ENCODE results near the gene MAD1L1.
"Not testable (repeated sequence)": the region's sequence is repeated elsewhere in the genome, so short reads cannot be mapped to it uniquely, and the experiment has no call there.

Gene MAD1L1

GRCh38 chr7:1840744-1841143, 392.0 kb downstream of the MAD1L1 start:
- not testable (repeated sequence) for DNase-seq

- DNase-seq = no peak
Observed at GRCh38 chr7:1839701-1840100, 393.0 kb downstream of the MAD1L1 start.

- not testable (repeated sequence) for DNase-seq
Observed at GRCh38 chr7:1838911-1839531, 393.7 kb downstream of the MAD1L1 start.

- DNase-seq = not testable (repeated sequence)
Observed at GRCh38 chr7:1838544-1838872, 394.2 kb downstream of the MAD1L1 start.

- not testable (repeated sequence) for DNase-seq
Observed at GRCh38 chr7:1837696-1838543, 394.8 kb downstream of the MAD1L1 start.

- peak; percentile 61 for DNase-seq
Observed at GRCh38 chr7:1831933-1832535, 400.7 kb downstream of the MAD1L1 start.

GRCh38 chr7:1831471-1831870, 401.3 kb downstream of the MAD1L1 start:
- peak; percentile 75 for DNase-seq

GRCh38 chr7:1829668-1830067, 403.1 kb downstream of the MAD1L1 start:
- not testable (repeated sequence) for DNase-seq

GRCh38 chr7:1829111-1829510, 403.6 kb downstream of the MAD1L1 start:
- DNase-seq = no peak

GRCh38 chr7:1828170-1828569, 404.6 kb downstream of the MAD1L1 start:
- not testable (repeated sequence) for DNase-seq

- DNase-seq = not testable (repeated sequence)
Observed at GRCh38 chr7:1827521-1827981, 405.2 kb downstream of the MAD1L1 start.

GRCh38 chr7:1826931-1827330, 405.8 kb downstream of the MAD1L1 start:
- DNase-seq = not testable (repeated sequence)

- DNase-seq = no peak
Observed at GRCh38 chr7:1825897-1826741, 406.6 kb downstream of the MAD1L1 start.

- DNase-seq = not testable (repeated sequence)
Observed at GRCh38 chr7:1825647-1825896, 407.2 kb downstream of the MAD1L1 start.

- not testable (repeated sequence) for DNase-seq
Observed at GRCh38 chr7:1824882-1825646, 407.7 kb downstream of the MAD1L1 start.

GRCh38 chr7:1824151-1824881, 408.4 kb downstream of the MAD1L1 start:
- not testable (repeated sequence) for DNase-seq

GRCh38 chr7:1823376-1824150, 409.2 kb downstream of the MAD1L1 start:
- DNase-seq = no peak

GRCh38 chr7:1819259-1819841, 413.4 kb downstream of the MAD1L1 start:
- DNase-seq = peak; percentile 81

- no peak for DNase-seq
Observed at GRCh38 chr7:1818575-1819258, 414.0 kb downstream of the MAD1L1 start.
